Daoy (cell line): ENCODE measurements around the gene PLPPR4. TPM values are rescaled to one million over a fixed set of nuclear protein-coding genes. Genes with fewer than 3 reads are reported as not detected.
"Not testable (repeated sequence)": the region's sequence is repeated elsewhere in the genome, so short reads cannot be mapped to it uniquely, and the experiment has no call there.

ENCODE experiments used
- DNase-seq: peaks from one replicate; pipeline ENCODE4 v3.0.0-alpha.2; 2015; ENCODE audit warnings: low read depth
- total RNA-seq: library from RNA; depleted of rRNA; stranded (reverse); fragments of >200 nt; shearing (Covaris generic); gene quantifications from 2 replicates; pipeline ENCODE4 v1.2.3, GENCODE V29; 2014; rRNA removed

PLPPR4 gene, protein sequence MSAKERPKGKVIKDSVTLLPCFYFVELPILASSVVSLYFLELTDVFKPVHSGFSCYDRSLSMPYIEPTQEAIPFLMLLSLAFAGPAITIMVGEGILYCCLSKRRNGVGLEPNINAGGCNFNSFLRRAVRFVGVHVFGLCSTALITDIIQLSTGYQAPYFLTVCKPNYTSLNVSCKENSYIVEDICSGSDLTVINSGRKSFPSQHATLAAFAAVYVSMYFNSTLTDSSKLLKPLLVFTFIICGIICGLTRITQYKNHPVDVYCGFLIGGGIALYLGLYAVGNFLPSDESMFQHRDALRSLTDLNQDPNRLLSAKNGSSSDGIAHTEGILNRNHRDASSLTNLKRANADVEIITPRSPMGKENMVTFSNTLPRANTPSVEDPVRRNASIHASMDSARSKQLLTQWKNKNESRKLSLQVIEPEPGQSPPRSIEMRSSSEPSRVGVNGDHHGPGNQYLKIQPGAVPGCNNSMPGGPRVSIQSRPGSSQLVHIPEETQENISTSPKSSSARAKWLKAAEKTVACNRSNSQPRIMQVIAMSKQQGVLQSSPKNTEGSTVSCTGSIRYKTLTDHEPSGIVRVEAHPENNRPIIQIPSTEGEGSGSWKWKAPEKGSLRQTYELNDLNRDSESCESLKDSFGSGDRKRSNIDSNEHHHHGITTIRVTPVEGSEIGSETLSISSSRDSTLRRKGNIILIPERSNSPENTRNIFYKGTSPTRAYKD
- 0.21 and 0.63 TPM in 2 replicates for total RNA-seq

- DNase-seq = peak; percentile 61
These were observed at the start of gene PLPPR4 for GRCh38 chr1:99264201-99265021. TSS of gene PLPPR4 (plus strand) at chr1:99264492. CDS start at chr1:99264594, 102 bp downstream.

GRCh38 chr1:99216956-99217355 lies 47.3 kb upstream of the PLPPR4 start:
- DNase-seq = no peak

GRCh38 chr1:99217599-99217998 lies 46.7 kb upstream of the PLPPR4 start:
- no peak for DNase-seq

- no peak for DNase-seq
These were observed 45.7 kb upstream of the PLPPR4 start for GRCh38 chr1:99218572-99218971.

DNA sequence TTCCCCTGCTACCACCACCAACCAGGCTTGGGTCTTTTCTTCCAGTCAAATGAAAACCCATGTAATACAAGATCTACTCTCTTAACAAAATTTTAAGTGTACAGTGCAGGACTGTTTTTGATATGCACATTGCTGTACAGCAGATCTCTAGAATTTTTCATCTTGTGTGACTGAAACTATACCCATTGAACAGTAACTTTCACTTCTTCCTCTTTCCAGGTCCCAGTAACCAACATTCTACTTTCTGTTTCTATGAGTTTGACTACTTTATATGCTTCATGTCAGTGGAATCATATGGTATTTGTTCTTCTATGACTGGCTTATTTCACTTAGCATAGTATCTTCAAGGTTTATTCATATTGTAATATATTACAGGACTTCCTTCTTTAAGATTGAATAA lies 45.3 kb upstream of the PLPPR4 start:
- DNase-seq = no peak

- no peak for DNase-seq
These were observed 37.0 kb upstream of the PLPPR4 start for GRCh38 chr1:99227056-99227897.

DNA sequence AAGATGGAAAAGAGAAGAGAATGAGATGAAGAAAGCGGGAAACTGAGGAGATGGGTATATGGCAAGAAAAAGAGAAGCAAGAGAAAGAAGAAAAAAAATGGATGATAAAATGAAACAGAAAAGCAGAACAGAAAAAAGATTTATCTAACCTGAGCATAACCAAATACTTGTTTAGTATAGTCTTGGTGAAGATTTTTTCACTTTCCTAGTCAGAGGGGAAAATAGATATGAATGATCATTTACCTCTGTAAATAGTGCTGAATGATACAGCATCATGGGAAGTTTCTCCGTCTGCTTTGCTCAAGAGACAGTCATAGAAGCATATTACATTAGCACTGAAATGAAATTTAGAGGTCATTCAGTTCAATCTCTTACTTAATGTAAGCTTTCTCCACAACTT lies 36.1 kb upstream of the PLPPR4 start:
- no peak for DNase-seq

DNA sequence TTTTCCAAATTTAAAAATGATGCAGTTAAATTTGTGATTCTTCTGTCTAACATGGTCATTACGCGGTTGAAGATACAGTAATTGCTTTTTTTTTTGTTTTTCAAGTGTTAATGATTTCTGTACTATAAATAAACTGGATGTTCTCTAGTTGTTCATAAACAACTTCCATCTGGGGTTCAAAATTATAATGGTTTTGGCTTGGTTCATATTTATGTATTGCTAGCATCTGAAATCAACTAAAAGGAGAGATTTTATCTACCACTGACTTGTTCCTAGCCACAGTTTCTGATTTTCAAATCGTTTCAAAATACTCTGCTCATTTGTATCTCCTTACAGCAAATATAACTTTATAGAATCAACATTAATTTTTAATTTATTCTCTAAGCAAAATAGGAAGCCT lies 35.2 kb upstream of the PLPPR4 start:
- no peak for DNase-seq

DNA sequence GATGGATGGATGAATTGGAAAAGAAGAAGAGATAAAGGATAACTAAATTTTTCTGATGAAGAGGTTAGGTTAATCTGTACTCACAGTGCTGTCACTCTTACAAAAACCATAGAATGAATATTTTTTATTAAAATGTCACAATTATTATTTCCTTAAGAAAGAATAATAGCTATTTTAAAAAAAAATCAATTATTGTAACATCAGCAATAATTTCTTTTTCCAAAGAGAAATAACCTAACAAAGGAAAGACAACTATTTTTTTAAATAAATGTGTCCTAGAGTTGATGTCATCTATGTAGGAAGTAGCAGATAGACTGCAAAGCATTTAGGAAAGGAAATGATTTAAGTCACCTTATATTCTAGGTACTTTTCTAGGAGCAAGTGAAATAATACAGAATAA lies 33.6 kb upstream of the PLPPR4 start:
- no peak for DNase-seq

DNA sequence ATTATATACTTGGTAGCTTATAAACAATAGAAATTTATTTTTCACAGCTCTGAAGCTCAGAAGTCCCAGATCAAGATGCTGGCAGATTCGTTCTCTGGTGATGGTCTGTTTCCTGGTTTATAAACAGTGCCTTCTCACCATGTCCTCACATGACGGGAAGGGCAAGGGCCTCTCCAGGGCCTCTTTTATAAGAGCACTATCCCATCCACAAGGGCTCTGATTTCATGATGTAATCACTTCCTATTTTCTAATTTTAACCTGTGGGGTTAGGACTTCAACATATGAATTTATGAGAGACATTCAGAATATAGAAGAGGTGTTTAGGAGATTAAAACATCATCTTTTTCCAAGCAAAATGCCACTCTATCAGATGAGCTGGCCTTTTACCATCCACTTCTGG lies 32.1 kb upstream of the PLPPR4 start:
- DNase-seq = no peak

DNA sequence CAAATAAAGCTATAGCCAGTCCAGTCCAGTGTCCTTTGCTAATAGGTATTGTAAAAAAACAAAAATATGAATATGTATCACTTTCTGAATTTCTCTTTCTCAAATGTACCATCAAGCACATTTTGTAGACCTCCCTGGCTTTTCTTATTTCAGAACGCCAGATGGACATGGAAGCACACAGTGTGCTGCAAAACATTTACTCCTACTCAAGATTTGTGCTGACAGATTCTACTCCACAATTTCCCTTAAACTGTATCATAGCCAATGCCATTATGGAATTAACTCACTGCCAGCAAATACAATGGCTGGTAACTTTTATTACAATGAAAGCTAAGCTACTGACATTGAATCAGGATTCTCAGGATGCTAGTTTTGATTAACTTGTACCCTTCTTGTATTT lies 30.8 kb upstream of the PLPPR4 start:
- no peak for DNase-seq

DNA sequence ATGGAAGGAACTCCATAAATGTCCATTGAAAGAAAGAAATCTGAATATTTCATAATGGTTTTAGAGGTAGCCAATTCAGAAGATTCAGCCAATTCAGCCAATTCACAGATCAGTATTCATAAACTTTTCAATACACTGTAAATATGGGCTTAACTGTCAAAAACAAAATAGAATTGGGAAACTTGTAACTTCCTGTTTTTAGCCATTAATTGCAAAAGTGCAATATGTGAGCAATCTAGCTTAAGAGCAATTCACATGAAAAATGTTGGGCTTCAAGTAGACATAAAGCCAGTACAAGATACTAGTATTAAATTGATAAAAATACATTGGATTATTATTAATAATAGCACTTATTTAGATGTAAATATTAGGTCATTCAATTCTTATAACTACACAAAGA lies 27.5 kb upstream of the PLPPR4 start:
- no peak for DNase-seq

DNA sequence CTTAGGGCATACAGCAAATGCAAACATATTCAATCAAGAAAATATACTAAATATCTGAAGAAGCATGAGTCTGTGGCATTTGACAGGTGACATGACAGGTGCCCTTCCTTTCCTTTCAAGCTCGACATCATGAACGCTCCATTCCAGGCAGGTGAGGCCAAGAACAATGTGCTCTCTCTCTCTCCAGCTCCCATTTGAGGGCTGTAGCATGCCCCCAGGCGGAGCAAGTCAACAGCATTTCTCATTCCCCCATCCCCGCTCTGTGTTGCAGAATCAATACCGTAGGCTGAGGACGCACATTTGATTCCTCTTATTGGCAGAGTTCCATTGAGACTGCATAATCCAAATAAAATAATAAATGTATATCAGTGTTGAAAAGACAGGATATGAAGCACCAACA lies 24.6 kb upstream of the PLPPR4 start:
- no peak for DNase-seq

DNA sequence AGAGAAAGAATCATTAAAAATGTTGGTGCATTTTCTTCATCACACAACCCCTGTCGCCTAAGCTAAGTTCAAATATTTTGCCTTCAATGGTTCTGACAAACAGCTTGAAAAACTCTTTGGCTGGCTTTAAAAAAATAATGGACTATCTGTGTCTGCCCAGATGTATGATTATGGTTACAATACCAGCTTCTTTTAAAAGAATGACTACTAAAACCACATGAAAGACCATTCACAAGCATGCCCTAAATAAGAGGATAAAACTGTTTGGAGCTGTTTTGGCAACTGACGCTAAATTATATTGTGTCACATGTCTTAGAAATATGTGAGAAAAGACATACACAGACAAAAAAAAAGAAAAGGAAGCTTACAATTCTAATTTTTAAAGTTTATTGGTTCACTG lies 23.7 kb upstream of the PLPPR4 start:
- DNase-seq = no peak

GRCh38 chr1:99246152-99246551 lies 18.1 kb upstream of the PLPPR4 start:
- no peak for DNase-seq

DNA sequence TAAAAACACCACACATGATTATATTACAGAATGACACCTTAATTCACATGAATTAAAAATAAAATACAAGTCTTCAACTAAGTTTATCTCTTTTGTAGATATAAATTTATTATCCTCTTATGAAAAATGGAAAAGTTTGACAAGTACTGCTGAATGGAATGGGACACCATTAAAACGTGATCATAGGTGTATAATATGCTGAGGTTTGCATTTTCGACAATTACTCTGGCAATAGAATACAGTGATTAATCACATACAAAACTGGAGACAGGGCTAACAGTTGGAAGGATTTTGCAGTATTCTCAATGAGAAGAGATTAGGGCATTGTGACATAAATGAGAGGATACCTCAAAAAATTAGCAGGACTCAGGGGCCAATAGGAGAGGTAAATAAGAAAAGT lies 17.1 kb upstream of the PLPPR4 start:
- no peak for DNase-seq

- DNase-seq = no peak
These were observed 13.6 kb upstream of the PLPPR4 start for GRCh38 chr1:99250728-99251127.

GRCh38 chr1:99251308-99251707 lies 13.0 kb upstream of the PLPPR4 start:
- DNase-seq = no peak

DNA sequence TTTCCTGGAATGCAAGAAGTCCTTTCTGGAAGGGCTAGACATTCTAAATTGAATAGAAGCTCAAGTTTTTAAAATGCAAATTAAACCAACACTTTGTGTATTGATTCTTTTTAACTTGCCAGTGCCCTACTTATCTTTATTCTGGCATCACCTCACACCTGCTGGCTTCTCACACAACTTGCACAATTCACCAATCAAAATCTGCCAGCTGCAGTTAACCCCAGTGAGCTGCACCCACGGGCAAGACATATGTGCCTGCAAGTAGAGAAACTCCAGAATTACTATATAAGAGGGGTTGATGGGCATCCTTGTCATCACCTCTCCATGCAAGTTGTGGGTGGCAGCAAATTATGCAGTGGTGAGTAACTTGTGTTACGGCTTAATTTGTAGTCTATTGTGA lies 11.7 kb upstream of the PLPPR4 start:
- DNase-seq = no peak

DNA sequence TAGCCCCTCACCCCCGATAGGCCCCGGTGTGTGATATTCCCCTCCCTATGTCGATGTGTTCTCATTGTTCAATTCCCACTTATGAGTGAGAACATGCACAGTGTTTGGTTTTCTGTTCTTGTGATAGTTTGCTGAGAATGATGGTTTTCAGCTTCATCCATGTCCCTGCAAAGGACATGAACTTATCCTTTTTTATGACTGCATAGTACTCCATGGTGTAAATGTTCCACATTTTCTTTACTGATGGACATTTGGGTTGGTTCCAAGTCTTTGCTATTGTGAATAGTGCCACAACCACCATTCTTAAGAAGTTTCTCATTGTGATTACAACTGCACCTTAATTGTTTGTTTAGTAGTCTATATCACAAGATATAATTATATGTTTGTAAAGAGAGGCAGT lies 3.9 kb upstream of the PLPPR4 start:
- DNase-seq = not testable (repeated sequence)

DNA sequence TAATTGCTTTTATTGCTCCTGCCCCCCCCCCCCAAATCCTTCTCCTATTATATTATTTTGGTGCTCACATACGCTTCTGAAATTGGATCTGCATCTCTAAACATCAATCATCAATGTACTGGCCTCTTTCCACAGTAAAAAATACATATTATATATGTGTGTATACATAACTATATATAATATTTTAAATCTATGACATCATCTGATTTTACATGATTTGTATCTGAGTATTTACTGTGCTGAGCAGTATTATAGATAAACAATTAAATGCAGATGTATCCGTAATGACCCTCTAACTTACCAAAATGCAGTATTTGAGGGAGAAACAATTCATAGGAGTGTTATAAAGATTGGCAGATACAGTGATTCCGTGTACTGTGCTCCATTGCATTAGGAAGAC lies 832 bp downstream of the PLPPR4 start:
- no peak for DNase-seq

- no peak for DNase-seq
These were observed 2.4 kb downstream of the PLPPR4 start for GRCh38 chr1:99266726-99267125.
